ENCODE measurements around the gene NFE2L1.
"Not testable (repeated sequence)": the region's sequence is repeated elsewhere in the genome, so short reads cannot be mapped to it uniquely, and the experiment has no call there.

Gene NFE2L1

GRCh38 chr17:48067245-48067644, 19.1 kb downstream of the NFE2L1 start:
- in situ Hi-C loops (cut with HindIII; ENCODE audit: low pct_unique_long_range_greater_than_20kb, low sequenced_read_pairs), result no loop called here
- no peak for TF ChIP-seq JUND (IDR thresholded peaks at IDR 0.05; ENCODE audit: low read depth)
- no peak for DNase-seq (ENCODE audit: low read depth in 1 of 2, low spot score in 1 of 2)

- in situ Hi-C loops (cut with HindIII; ENCODE audit: low pct_unique_long_range_greater_than_20kb, low sequenced_read_pairs); DNase-seq (ENCODE audit: low read depth in 1 of 2, low spot score in 1 of 2): not testable (repeated sequence)
Observed at GRCh38 chr17:48067808-48068207, 19.6 kb downstream of the NFE2L1 start.

- DNase-seq (ENCODE audit: low read depth in 1 of 2, low spot score in 1 of 2), result peak in 1 of 2 experiments; percentile 68
- TF ChIP-seq JUND (IDR thresholded peaks at IDR 0.05; ENCODE audit: low read depth), result no peak
- in situ Hi-C loops (cut with HindIII; ENCODE audit: low pct_unique_long_range_greater_than_20kb, low sequenced_read_pairs), result no loop called here
Observed at GRCh38 chr17:48068491-48068961, 20.4 kb downstream of the NFE2L1 start.

GRCh38 chr17:48070195-48070594, 22.0 kb downstream of the NFE2L1 start:
- DNase-seq (ENCODE audit: low read depth in 1 of 2, low spot score in 1 of 2), result no peak
- in situ Hi-C loops (cut with HindIII; ENCODE audit: low pct_unique_long_range_greater_than_20kb, low sequenced_read_pairs), result no loop called here
- no peak for TF ChIP-seq JUND (IDR thresholded peaks at IDR 0.05; ENCODE audit: low read depth)

- no peak for DNase-seq (ENCODE audit: low read depth in 1 of 2, low spot score in 1 of 2)
- in situ Hi-C loops (cut with HindIII; ENCODE audit: low pct_unique_long_range_greater_than_20kb, low sequenced_read_pairs), result no loop called here
- TF ChIP-seq JUND (IDR thresholded peaks at IDR 0.05; ENCODE audit: low read depth), result no peak
Observed at GRCh38 chr17:48071654-48072053, 23.5 kb downstream of the NFE2L1 start.

- in situ Hi-C loops (cut with HindIII; ENCODE audit: low pct_unique_long_range_greater_than_20kb, low sequenced_read_pairs); DNase-seq (ENCODE audit: low read depth in 1 of 2, low spot score in 1 of 2): not testable (repeated sequence)
Observed at GRCh38 chr17:48072811-48073210, 24.7 kb downstream of the NFE2L1 start.

GRCh38 chr17:48073566-48074094, 25.5 kb downstream of the NFE2L1 start:
- in situ Hi-C loops (cut with HindIII; ENCODE audit: low pct_unique_long_range_greater_than_20kb, low sequenced_read_pairs); DNase-seq (ENCODE audit: low read depth in 1 of 2, low spot score in 1 of 2): not testable (repeated sequence)

- in situ Hi-C loops (cut with HindIII; ENCODE audit: low pct_unique_long_range_greater_than_20kb, low sequenced_read_pairs), result no loop called here
- TF ChIP-seq JUND (IDR thresholded peaks at IDR 0.05; ENCODE audit: low read depth), result no peak
- DNase-seq (ENCODE audit: low read depth in 1 of 2, low spot score in 1 of 2), result peak in 1 of 2 experiments; percentile 81
Observed at GRCh38 chr17:48074322-48075081, 26.3 kb downstream of the NFE2L1 start.

GRCh38 chr17:48077152-48077551, 29.0 kb downstream of the NFE2L1 start:
- DNase-seq (ENCODE audit: low read depth in 1 of 2, low spot score in 1 of 2); in situ Hi-C loops (cut with HindIII; ENCODE audit: low pct_unique_long_range_greater_than_20kb, low sequenced_read_pairs): not testable (repeated sequence)

GRCh38 chr17:48081858-48082257, 33.7 kb downstream of the NFE2L1 start:
- no peak for DNase-seq (ENCODE audit: low read depth in 1 of 2, low spot score in 1 of 2)
- in situ Hi-C loops (cut with HindIII; ENCODE audit: low pct_unique_long_range_greater_than_20kb, low sequenced_read_pairs), result no loop called here
- no peak for TF ChIP-seq JUND (IDR thresholded peaks at IDR 0.05; ENCODE audit: low read depth)

GRCh38 chr17:48084932-48085331, 36.8 kb downstream of the NFE2L1 start:
- TF ChIP-seq JUND (IDR thresholded peaks at IDR 0.05; ENCODE audit: low read depth), result no peak
- in situ Hi-C loops (cut with HindIII; ENCODE audit: low pct_unique_long_range_greater_than_20kb, low sequenced_read_pairs), result no loop called here
- no peak for DNase-seq (ENCODE audit: low read depth in 1 of 2, low spot score in 1 of 2)

- in situ Hi-C loops (cut with HindIII; ENCODE audit: low pct_unique_long_range_greater_than_20kb, low sequenced_read_pairs), result no loop called here
- TF ChIP-seq JUND (IDR thresholded peaks at IDR 0.05; ENCODE audit: low read depth), result no peak
- DNase-seq (ENCODE audit: low read depth in 1 of 2, low spot score in 1 of 2), result no peak
Observed at GRCh38 chr17:48093341-48094045, 45.3 kb downstream of the NFE2L1 start.

GRCh38 chr17:48095611-48096010, 47.5 kb downstream of the NFE2L1 start:
- in situ Hi-C loops (cut with HindIII; ENCODE audit: low pct_unique_long_range_greater_than_20kb, low sequenced_read_pairs), result no loop called here
- no peak for DNase-seq (ENCODE audit: low read depth in 1 of 2, low spot score in 1 of 2)
- TF ChIP-seq JUND (IDR thresholded peaks at IDR 0.05; ENCODE audit: low read depth), result no peak

Measured in T47D (cell line).